Measurements from ENCODE around the gene EDEM3.
"Not testable (repeated sequence)": the region's sequence is repeated elsewhere in the genome, so short reads cannot be mapped to it uniquely, and the experiment has no call there.

Gene EDEM3, protein sequence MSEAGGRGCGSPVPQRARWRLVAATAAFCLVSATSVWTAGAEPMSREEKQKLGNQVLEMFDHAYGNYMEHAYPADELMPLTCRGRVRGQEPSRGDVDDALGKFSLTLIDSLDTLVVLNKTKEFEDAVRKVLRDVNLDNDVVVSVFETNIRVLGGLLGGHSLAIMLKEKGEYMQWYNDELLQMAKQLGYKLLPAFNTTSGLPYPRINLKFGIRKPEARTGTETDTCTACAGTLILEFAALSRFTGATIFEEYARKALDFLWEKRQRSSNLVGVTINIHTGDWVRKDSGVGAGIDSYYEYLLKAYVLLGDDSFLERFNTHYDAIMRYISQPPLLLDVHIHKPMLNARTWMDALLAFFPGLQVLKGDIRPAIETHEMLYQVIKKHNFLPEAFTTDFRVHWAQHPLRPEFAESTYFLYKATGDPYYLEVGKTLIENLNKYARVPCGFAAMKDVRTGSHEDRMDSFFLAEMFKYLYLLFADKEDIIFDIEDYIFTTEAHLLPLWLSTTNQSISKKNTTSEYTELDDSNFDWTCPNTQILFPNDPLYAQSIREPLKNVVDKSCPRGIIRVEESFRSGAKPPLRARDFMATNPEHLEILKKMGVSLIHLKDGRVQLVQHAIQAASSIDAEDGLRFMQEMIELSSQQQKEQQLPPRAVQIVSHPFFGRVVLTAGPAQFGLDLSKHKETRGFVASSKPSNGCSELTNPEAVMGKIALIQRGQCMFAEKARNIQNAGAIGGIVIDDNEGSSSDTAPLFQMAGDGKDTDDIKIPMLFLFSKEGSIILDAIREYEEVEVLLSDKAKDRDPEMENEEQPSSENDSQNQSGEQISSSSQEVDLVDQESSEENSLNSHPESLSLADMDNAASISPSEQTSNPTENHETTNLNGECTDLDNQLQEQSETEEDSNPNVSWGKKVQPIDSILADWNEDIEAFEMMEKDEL

GRCh38 chr1:184754476-184755225, at the start of gene EDEM3:
Gene EDEM3, minus strand, starts transcription at chr1:184754858. Its CDS starts 212 bp downstream, at chr1:184754646.
- DNase-seq, result peak; percentile 98 to 100 (median 99)

DNA sequence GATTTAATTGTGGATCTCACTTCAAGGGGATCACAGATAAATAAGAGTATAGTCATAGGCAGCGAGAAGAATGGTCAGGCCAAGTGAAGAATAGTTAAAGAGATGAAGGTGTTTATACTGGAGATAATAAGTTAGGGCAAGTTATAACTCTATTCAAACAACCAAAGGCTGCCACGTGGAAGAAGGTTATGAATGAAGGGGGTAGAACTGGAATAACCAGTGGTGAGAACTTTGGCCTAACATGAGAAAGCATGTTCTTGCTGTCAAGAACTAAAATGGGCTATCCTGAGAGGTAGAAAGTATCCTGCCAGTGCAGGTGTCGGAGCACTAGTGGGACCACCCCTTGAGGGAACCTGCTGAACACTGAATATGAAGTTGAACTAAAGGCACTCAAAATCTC, 49.6 kb upstream of the EDEM3 start:
- no peak for DNase-seq

DNA sequence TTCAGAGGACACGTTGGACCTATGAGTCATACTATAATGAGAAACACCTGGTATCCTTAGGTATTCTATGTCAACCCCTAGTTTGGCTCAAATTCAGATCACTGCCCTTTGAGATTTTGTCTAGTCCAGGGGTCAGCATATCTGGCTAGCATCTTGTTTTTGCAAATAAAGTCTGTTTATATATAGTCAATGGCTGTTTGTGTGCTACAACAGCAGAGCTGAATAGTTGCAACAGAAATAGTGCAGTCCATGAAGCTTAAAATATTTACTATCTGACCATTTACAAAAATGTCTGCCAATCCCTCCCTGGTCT, 48.5 kb upstream of the EDEM3 start:
- DNase-seq, result no peak

DNA sequence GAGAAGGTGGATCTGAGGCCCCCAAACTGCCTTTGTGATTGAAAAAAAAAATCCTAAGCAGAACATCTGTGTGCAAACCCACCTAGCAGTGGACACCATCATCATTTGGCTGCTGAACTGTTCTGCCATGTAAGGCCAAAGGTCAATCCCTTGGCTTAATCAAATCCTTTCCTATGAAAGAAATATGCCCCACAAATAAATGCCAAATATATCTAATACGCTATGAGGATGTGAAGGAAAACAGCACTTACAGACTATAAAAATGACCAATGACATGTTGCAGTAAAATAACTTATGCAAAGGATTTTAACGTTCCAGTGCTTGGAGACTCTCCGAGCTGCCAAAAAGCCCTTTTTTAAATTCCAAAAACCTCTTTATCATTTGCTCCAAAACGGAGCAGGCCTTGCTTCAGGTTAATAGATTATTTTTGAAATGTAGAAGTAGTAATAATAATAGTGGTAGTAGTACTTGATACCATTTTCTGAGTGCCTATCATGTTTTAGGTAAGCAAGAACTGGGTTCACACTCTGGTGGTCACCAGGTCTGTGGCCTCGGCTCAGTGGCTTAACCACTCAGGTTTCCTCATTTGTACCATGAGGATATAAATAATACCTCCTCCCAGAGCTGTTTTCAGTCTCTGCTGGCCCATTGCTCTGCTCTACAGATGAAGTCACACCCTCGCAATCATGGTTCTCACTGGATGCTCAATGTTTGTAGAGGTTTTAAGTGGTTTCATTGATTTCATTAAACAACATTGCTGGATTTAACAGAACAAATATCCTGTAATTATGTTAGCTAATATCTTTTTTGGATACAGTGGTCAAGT, 47.9 kb upstream of the EDEM3 start:
- no peak for DNase-seq

DNA sequence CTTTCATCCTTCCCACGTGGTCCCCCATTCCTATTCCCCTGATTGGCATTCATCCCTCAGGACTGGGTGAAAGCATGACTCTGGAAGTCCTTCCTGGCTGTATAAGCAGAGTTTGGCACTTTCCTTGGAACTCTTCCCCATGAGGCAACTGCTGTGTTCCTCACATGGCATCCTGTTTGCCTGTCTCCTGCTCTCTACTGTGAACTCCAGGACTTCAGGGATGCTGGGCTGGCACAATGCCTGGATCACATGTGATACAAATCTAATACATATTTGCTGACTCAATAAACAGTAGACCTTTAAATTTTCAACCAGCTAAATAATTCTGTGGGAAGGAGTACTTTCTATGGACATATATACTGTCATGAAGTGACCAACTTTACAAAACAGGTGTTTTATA, 46.8 kb upstream of the EDEM3 start:
- no peak for DNase-seq

DNA sequence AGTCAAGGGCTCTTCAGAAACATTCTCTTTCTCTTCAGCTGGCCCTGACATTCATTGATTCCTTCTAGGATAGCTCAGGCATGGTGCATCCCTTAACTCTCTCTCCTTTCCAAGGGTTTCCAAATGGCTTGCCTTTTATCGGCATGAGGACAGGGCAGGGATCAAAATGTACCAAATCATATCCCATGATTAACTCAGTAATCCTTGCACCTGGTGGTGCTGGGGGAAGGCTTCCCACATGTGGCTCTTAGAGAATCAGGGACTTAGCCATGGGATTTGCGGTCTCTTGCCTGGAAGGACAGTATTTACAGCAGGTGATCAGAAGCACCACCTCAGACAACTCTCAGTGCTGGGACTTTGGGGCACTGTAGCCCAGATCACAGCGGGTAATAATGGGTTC, 46.2 kb upstream of the EDEM3 start:
- no peak for DNase-seq

- DNase-seq, result no peak
Measured at GRCh38 chr1:184793967-184794366, 39.3 kb upstream of the EDEM3 start.

DNA sequence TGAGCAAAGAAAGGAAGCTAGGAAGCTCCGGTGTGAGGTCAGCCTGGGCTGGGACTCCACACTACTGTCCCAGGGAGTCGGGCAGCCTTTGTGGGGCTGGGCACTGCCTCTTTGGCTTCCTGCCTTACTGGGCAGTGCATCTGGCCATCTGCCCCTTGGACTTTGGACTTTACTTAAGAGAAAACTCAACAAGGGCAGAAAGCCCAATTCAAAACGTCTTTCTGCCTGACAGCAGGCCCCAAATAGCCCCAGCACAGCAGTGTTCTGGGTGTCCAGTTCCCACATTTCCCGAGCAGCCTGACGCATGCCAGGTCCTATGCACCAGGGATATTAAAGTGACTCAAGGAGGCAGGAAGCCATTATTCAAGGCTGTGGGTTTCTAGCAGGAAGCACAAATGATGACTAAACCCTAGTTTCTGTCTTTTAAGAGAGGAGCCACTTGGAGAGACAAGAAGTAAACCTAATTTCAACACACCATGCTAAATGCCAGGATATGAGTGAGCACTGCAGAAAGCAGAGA, 37.9 kb upstream of the EDEM3 start:
- DNase-seq, result peak; percentile 90 to 98 (median 96)

DNA sequence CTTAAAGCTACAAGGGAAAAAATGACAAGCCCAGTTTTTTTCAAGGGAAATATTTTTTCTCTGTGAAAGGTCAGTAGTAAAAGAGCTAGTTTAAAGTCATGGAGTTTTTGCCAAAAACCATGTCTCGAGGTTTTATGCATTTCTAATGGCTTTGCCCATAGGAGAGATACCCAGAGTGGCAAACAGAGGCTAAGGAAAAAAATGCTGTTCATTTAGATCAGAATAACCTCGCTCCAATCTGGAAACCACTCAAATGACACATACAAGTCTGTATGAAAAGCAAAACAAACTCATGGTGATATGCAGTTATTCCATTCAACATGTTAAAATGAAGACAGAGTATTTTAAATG, 36.9 kb upstream of the EDEM3 start:
- peak in 2 of 3 donors; percentile 20 to 23 for DNase-seq

DNA sequence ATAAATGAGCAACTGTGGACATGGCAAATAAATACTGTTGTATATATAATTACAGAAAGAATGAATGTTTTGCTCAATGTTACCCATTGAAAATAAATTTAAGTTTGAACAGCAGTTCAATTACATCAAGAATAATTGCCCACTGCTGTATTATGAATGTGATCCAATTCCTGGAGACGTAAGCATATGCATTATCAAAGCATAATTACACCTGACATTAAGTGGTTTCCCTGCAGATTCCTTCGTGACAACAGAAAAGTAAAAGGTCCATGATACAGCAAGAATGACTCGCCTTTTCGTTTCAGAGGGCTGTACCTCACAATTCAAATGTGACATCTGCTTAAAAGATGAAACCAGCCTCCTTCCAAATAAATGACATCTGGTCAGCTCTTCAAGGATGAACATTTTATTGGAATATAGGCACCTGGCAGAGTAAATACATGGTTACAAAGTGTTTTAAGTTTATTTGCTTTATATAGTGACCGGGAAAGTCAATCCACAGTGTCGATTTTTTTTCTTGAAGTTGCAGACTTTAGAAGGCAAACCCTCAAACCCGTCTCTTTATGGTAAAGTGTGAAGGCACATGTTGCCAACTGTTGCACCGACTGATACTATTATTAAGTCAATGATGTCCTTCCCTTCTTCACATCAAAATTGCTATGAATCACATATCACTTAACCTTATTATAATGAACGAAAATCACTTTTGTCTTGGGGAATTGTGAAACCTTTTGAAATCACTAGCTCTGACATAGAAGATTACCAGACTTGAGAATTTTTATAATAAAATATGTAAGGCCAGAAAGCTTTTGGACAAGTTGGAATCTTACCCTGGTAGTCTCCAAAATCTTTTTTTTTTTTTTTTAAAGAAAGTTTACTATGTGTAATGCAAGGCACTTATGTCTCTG, 36.2 kb upstream of the EDEM3 start:
- DNase-seq, result peak in 1 of 3 donors; percentile 24

DNA sequence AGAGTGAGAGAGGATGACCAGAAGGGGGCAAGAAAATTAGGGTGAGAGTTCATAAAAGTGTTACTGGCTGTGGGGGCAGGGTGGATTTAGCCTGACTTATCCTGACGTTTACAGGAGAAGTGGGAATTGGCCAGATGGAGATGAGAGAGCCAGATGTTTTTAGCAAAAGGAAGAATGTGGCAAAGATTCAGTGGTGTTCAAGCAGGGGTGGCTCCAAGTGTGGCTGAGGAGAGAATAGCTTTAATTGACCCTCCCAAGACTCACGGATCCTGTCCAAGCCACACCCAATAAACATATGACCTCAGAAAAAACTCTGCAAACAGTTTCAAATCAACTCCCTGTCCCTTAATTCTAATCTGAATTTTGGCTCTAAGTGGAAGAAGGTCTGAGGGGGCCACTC, 35.2 kb upstream of the EDEM3 start:
- no peak for DNase-seq

- DNase-seq, result no peak
Measured at GRCh38 chr1:184788970-184789369, 34.3 kb upstream of the EDEM3 start.

DNA sequence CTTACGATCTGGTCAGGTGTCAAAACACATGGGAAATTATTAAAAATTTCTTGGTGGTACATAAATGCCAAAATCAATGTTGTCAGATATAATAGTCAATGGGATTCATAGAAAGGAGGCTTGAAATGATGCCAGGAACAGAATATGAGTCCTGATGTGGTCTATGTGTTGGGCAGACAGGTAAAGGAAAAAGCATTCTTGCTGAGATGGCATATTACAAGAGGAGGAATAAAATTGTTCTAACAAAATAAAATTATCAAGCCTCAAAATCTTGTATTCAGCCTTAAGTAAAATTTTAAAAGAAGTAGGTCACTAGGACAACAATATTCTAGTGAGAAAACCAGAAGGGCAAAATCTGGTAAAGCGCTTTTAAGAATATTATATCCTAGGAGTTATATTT, 30.9 kb upstream of the EDEM3 start:
- DNase-seq, result no peak

DNA sequence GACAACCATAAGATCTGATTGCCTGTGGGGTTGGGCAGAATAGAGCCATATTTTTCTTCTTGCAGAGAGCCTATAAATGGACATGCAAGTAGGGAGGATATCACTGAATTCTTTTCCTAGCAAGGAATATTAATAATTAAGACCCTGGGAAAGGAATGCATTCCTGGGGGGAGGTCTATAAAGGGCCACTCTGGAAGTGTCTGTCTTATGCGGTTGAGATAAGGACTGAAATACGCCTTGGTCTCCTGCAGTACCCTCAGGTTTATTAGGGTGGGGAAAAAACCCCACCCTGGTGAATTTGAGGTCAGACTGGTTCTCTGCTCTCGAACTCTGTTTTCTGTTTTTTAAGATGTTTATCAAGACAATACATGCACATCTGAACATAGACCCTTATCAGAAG, 29.1 kb upstream of the EDEM3 start:
- not testable (repeated sequence) for DNase-seq

GRCh38 chr1:184781941-184782340, 27.3 kb upstream of the EDEM3 start:
- no peak for DNase-seq

GRCh38 chr1:184775885-184776284, 21.2 kb upstream of the EDEM3 start:
- DNase-seq, result no peak

- no peak for DNase-seq
Measured at GRCh38 chr1:184775329-184775728, 20.7 kb upstream of the EDEM3 start.

DNA sequence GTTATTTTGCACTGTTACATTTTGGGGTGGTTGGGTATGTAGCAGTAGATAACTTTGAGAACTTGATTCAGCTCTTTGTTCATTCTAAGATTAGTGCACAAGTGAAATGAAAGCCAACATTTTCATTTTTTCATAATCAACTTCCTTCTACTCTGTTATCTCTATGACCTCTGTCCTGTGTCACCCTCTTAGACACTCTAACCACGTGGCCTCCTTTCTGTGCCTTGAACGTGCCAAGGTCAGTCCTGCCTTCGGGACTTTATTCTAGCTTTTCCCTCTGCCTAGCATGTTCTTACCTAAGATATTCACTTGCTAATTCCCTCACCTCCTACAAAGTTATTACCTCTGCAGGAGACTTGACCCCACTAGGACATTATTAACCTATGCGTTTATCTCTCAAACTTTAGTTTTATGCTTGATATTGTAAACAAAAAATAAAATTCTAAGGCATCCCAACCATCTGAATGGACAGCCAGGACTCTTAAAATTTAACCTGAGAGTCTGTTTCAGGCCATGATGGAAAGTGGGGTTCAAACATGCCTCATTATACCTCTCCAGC, 19.2 kb upstream of the EDEM3 start:
- no peak for DNase-seq

DNA sequence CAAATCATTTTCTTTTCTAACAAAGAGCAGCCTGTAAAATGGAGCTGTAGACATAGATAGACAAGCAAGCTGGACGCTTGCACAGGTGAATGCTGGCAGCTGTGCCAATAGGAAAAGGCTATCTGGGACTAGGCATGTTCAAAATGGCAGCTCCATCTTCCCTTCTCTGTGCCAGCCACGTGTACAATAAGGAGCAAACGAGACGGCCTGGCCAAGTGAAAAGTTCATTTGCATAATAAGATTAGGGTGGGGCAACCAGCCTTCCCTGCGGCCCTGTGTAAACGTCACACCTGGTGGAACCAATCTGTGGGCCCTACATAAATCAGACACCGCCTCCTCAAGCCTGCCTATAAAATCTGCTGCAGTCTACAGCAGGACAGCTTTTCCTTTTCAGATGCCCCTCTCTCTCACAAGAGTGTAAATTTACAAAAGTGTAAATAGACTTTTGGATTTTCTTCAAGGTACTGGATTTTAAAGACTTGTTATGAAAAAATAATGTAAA, 16.6 kb upstream of the EDEM3 start:
- no peak for DNase-seq

DNA sequence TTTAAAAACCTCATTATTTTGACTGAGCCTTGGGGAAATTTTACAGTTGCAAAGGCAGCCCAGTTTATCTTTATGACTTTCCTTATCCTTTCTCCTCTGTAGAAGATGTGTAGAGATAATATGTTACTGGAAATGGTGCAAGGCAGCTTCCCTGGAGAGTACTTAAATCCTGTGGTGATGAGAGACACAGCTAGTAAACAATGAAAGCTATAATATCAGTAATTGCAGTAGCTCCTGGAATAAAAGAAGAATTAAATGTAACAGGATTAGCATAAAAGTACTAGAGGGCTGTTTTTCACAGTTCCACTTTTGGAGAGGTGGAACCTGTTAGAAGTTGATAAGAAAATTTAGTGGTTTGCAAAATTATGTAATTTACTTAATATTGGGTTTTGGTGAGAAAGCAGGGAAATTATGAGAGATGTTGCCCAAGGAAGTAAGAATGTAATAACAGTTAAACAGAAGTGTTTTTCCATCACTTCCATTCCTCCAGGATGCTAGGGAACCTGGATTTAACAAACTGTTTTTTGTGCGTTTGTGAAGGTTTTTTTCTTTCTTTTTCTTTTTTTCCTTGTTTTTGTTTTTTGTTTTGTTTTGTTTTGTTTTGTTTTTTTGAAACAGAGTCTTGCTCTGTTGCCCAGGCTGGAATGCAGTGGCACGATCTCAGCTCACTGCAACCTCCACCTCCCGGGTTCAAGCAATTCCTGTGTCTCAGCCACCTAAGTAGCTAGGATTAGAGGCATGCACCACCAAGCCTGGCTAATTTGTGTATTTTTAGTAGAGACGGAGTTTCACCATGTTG, 15.7 kb upstream of the EDEM3 start:
- no peak for DNase-seq
